NB4 (cell line): Measurements from ENCODE around the gene TSHR.

Source experiments
- MYC ChIP-seq: IDR thresholded peaks from 2 replicates; pipeline ENCODE4 v1.6.1; 2011; ENCODE audit warnings: low read depth, low read length
- POLR2A ChIP-seq: IDR thresholded peaks from 2 replicates; pipeline ENCODE4 v1.6.1; 2011; ENCODE audit warnings: mild to moderate bottlenecking; ENCODE audit not compliant: insufficient read length; ENCODE audit errors: extremely low read depth
- TF ChIP-seq, protein P1 (sequence below): IDR thresholded peaks from one replicate; pipeline ENCODE4 v1.5.1; 2012; ENCODE audit warnings: low read depth, low read length
- TF ChIP-seq, protein P2 (sequence below): IDR thresholded peaks from 2 replicates; pipeline ENCODE4 v1.6.1; 2011; ENCODE audit warnings: low read depth, low read length

DNA sequence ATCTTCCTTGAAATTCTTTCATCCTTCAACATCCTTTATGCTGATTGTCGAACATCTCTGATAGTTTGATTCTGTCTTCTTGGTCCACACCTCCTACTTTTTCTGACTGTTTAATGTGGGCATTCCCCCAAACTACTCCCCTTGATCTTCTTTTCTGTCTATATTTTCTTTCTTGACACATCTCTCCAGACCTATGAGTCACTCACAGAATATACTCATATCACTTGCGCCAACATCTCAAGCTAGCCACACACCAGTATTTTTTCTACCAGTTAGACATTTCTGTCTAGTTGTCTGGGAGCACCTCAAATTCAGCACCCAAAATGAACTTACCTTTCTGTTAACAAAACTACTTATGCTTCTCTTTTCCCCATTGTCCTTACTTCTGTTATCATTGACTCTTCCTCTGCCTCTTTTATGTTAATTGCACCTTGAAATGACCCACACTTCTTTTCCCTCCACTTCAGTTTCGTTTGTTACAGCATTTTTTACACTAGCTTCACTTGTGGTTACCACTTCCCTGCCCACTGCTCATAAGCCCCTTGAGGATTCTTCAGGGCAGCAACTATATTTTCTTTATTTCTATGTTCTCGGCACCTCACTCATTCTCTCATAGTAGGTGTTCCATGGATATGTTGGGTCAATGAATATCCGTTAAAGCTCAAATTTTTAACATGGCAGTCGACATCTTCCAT lies 33.5 kb downstream of the TSHR start:
- TF ChIP-seq, protein P1, sequence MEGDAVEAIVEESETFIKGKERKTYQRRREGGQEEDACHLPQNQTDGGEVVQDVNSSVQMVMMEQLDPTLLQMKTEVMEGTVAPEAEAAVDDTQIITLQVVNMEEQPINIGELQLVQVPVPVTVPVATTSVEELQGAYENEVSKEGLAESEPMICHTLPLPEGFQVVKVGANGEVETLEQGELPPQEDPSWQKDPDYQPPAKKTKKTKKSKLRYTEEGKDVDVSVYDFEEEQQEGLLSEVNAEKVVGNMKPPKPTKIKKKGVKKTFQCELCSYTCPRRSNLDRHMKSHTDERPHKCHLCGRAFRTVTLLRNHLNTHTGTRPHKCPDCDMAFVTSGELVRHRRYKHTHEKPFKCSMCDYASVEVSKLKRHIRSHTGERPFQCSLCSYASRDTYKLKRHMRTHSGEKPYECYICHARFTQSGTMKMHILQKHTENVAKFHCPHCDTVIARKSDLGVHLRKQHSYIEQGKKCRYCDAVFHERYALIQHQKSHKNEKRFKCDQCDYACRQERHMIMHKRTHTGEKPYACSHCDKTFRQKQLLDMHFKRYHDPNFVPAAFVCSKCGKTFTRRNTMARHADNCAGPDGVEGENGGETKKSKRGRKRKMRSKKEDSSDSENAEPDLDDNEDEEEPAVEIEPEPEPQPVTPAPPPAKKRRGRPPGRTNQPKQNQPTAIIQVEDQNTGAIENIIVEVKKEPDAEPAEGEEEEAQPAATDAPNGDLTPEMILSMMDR = no peak
- TF ChIP-seq POLR2A (no peak), MYC (no peak)
- TF ChIP-seq, protein P2, sequence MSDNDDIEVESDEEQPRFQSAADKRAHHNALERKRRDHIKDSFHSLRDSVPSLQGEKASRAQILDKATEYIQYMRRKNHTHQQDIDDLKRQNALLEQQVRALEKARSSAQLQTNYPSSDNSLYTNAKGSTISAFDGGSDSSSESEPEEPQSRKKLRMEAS = no peak
